Right lobe of liver (tissue), 4 donors: ENCODE data around the gene CANX.

Experiments
- CTCF ChIP-seq, 4 donors: fragments of 200-600 bp in 3 of 4; fragments of 450-650 bp in 1 of 4; IDR thresholded peaks; one replicate each; pipeline versions ENCODE4 v1.5.1 to v1.8.0; 2016 to 2022; ENCODE audit warnings: antibody characterized with exemption in 4 of 4, mild to moderate bottlenecking in 2 of 4
- POLR2A ChIP-seq: fragments of 450-650 bp; IDR thresholded peaks from one replicate; pipeline ENCODE4 v1.6.1; 2017; ENCODE audit warnings: antibody characterized with exemption, mild to moderate bottlenecking
- donor health status: DM: no; HTN: no; CAD: no.
- donor health status: DM: no; HTN: no; CAD: no.
- donor health status: DM: no; HTN: yes; CAD: no.

- TF ChIP-seq CTCF (IDR thresholded peaks at IDR 0.05) (no peak), POLR2A (no peak)
Observed at GRCh38 chr5:179729727-179730126, 31.0 kb downstream of the CANX start.
